Activated CD4-positive, alpha-beta T cell treated with anti-CD3 and anti-CD28 coated beads for 48 hours (primary cell): Measurements from ENCODE around the gene WDR59.
"Not testable (repeated sequence)": the region's sequence is repeated elsewhere in the genome, so short reads cannot be mapped to it uniquely, and the experiment has no call there.

Experiments
- DNase-seq: peaks from one replicate; pipeline ENCODE4 v3.0.0-alpha.2; 2020

Gene WDR59, protein sequence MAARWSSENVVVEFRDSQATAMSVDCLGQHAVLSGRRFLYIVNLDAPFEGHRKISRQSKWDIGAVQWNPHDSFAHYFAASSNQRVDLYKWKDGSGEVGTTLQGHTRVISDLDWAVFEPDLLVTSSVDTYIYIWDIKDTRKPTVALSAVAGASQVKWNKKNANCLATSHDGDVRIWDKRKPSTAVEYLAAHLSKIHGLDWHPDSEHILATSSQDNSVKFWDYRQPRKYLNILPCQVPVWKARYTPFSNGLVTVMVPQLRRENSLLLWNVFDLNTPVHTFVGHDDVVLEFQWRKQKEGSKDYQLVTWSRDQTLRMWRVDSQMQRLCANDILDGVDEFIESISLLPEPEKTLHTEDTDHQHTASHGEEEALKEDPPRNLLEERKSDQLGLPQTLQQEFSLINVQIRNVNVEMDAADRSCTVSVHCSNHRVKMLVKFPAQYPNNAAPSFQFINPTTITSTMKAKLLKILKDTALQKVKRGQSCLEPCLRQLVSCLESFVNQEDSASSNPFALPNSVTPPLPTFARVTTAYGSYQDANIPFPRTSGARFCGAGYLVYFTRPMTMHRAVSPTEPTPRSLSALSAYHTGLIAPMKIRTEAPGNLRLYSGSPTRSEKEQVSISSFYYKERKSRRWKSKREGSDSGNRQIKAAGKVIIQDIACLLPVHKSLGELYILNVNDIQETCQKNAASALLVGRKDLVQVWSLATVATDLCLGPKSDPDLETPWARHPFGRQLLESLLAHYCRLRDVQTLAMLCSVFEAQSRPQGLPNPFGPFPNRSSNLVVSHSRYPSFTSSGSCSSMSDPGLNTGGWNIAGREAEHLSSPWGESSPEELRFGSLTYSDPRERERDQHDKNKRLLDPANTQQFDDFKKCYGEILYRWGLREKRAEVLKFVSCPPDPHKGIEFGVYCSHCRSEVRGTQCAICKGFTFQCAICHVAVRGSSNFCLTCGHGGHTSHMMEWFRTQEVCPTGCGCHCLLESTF

DNA sequence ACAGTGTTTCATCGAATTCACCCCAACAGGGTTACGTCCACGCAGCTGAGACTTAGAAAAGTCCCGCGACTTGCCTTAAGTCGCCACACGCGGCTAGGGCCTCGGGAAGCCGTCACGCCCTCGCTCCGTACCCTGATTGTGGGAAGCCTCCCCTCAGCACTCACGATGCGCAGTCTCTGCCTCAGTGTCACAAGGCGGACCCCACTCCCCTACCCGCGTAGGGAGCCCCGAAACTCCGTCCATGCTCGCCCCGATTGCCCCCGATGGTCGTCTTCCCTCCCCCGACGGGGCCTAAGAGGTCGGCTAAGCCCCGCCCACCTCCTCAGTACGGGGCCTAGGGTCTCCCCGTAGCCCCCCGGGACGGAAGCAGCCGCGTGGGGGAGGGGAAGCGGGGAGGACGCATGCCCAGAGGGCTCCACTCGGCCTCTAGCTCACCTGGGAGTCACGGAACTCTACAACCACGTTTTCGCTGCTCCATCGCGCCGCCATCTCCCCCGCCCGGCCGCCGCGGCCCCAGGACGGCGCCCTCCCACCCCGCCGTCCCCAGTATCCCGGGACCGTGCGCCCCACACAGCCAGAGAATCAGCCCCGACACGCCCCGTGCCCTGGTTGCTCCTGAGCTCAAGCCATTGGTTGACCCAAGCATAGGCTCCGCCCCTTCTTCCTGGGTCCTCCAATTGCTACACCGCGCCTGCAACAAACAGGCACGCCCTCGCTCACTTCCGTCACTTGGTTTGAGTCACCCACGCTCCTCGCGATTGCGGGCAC lies at the start of gene WDR59:
Gene WDR59, minus strand, starts transcription at position 595 of the 768 bp plus-strand sequence. Its CDS starts 106 bp downstream, at position 489.
- DNase-seq, result peak; percentile 99

DNA sequence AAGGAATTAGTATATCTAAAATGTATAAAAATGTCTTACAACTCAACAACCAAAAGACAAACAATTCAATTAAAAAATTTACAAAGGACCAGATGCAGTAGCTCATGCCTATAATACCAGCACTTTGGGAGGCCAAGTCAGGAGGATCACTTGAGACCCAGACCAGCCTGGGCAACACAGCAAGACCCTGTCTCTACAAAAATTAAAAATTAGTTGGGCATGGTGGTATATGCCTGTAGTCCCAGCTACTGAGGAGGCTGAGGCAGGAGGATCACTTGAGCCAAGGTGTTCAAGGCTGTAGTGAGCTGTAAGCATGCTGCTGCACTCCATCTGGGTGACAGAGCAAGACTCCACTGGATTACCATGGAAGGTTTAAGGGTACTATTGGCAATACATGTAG lies 47.7 kb upstream of the WDR59 start:
- no peak for DNase-seq

DNA sequence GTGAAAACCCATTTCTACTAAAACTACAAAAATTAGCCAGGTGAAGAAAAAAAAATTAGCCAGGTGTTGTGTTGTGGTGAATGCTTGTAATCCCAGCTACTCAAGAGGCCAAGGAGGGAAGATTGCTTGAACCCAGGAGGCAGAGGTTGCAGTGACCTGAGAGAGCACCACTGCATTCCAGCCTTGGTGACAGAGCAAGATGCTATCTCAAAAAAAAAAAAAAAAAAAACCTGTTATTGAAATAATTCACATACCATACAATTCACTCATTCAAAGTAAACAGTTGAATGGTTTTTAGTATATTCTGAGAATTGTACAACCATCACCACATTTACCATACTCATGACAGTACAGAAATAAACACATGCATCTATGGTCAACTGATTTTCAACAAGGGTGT lies 44.9 kb upstream of the WDR59 start:
- DNase-seq, result no peak

DNA sequence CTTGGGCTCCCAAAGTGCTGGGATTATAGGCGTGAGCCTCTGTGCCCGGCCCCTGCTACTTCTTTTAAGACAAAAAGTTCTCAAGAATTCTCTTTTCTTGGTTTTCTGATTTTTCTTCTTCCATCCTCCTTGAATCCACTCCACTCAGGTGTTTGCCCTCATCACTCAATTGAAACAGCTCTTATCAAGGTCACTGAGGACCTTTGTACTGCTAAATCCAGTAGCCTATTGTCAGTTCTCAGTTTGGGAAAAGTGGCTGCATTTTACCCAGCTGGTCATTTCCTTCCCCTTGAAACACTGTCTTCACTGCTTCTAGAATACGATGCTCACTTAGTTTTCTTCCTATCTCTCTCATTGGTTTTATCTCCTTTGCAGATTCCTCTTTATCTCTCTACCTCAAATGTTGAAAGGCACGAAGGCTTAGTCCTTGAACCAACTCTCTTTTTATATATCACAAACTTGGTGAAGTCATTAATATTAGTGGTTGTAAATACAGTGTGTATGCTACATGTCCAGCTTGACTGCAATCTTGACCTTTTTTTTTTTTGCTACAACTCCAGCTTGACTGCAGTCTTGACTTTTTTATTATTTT lies 43.7 kb upstream of the WDR59 start:
- no peak for DNase-seq

DNA sequence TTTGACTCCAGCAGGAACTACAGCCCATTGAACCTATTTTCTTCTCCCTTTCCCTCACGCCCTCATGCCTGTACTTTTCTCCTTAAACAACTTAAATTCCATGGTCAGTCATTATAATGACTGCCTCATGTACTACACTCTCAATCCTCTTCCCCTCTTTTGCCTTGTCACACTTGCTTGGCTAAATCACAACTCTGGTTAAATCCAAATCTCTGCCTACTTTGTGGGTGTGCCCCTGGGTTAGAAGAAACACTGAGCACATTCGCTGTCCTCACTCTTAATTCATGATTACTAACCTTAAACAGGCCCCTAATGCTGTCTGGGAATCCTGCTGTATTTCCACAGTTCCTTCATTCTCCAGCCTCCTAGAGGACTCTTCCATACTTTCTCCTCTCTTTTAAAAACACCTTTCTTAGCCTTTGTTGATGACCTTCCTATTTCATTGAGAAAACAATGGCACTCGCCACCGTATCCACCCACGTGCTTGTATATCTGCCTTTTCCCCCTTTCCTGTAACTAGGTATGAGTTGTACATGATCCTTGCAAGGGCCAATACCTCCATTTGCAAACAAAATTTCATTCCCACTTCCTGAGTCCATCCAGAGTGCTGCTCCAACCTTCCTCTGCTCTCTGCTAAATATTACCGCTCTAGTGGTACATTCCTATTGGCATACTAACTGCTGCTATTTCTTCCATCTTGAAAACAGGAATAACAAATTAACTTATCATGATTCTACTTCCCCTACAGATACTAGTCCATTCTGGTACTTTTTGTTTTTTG lies 42.8 kb upstream of the WDR59 start:
- no peak for DNase-seq

DNA sequence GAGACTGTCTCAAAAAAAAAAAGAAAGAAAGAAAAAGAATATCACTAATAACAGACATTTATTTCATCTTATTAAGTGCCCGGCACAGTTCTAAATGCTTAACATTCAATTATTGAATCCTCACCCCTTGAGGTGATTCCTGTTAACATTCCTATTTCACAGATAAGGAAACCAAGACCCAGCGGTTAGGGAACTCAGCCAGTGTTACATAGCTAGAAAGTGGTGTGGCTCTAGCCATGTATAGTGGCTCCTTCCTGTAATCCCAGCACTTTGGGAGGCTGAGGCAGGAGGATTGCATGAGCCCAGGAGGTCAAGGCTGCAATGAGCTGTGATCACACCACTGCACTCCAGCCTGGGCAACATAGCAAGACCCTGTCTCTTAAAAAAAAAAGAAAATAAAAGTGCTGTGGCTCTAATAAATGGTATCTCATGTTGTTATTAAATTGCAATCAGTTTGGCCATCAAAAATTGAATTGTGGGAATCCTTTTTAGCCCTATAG lies 42.0 kb upstream of the WDR59 start:
- no peak for DNase-seq

DNA sequence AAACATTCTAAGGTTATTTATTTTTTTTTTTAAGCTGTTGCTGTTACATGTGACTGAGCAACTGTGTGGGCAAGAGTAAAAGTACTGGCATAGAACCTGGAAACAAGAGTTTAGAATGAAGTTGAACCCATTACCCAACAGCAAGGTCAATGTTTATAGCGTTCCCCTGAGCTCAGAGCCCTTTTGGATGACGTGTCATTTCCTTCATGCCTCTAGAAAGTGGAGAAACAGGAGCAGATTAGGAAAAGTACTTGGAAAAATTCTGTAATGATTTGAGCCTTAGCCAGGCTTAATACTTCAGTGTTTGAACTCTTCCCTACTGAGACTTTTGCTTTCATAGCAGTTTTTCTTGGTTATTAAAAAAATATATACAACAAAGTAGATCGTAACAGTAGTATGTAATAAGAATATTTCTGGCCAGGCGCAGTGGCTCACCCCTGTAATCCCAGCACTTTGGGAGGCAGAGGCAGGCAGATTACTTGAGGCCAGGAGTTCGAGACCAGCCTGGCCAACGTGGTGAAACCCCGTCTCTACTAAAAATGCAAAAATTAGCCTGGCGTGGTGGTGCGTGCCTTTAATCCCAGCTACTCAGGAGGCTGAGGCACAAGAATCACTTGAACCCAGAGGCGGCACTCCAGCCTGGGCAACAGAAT lies 41.4 kb upstream of the WDR59 start:
- DNase-seq, result not testable (repeated sequence)

DNA sequence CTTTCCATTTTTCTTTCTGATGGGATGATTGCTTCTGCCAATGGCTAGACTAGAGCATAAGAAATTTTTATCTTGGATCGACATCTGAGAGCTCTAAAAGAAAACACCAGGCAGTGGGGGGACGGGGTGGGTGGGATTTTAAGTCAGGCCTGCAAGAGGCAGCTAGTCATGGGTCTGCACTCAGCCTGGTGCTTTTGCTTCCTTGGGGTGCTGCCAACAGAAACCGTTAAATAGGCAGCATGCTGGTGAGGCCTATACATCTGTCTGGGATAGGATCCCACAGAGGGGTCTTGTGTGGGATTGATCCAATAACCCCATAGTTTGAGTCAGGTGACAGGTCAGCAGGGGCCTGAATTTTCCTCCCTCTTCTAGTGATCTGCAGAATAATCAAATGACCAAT lies 40.8 kb upstream of the WDR59 start:
- DNase-seq, result no peak

DNA sequence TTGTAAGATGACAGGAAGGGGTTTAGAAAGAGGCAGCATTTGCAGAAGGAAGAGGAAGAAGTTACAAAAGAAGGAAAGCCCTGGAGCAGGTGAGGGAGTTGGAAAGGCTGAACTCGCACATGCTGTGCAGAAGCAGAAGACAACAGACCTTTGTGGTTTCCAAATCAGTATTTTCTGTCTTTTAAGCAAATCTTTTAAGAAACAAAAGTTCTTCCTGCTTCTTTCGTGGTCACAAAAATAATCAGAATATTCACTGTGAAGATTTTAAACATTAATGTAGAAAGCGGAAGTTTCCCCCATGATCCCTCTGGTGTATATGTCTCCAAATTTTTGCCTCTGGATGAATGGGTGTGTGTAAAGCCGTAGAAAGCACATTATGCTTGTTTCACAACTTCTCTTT lies 39.7 kb upstream of the WDR59 start:
- no peak for DNase-seq

DNA sequence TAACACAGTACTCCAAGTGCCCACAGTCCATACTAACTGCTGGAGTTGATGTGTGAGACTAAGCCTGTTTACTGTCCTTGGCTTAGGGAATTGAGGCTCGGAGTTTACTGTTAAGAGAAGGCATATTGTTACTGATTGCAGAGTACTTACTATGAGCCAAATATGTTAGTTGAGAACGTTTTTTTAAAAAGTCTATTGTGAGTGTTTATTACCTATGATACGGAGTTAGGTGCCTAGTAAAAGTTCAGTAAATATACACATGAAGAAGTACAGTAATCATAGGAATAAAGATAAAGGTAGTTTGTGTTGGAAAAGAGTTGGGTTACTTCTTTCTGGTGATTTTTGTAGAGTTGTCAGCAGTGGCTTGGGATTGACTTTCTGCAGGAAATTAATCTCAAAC lies 39.3 kb upstream of the WDR59 start:
- no peak for DNase-seq

DNA sequence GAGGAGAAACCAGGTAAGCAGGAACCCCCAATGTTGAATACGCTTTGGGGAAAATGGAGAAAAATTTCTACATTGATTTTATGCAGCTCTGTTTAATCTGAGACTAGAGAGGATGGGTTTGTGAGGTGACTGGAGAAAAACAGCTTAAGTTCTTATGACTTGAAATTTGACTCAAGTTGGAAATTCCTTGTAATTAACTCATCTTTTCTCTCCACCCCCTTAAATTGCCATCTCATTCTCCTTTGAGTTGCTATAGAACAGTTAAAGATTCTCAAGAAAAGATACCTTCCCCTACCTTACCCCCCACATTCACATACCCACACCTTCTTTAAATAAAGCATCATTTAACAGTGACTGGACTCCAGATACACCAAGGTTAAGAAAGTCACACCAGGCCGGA lies 38.1 kb upstream of the WDR59 start:
- no peak for DNase-seq

DNA sequence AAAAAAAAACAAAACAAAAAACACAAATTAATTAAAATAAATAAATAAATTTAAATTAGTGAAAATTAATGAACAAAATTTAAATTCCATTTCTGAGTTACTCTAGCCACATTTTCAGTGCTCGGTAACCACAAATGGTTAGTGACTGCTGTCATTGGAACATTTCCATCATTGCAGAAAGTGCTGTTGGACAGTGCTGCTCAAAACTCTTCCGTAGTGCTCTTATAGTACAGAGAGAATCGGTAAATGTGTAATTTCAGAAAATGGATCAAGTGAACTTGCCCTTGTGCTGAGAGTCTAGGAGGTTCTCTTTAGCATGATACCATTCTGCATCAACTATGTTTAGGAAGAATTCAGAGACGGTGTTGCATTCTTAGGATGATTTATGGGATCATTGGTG lies 37.6 kb upstream of the WDR59 start:
- DNase-seq, result no peak

DNA sequence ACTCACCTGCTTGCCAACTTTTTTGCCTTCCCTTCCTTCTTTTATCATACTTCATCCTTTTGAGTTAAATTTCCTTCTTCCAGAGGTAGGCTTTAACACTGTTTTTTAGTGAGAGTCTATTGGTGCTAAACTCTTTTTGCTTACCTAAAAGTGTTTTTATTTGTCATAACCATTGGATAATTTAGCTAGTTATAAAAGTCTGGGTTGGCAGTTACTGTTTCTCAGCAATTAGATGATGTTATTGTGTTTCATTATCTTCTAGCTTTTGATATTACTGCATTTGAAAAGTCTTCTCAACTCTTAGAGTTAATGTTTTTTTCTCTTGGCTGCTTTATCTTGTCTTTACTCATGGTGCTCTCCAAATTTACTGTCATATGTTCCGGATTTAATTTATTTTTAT lies 36.5 kb upstream of the WDR59 start:
- no peak for DNase-seq

DNA sequence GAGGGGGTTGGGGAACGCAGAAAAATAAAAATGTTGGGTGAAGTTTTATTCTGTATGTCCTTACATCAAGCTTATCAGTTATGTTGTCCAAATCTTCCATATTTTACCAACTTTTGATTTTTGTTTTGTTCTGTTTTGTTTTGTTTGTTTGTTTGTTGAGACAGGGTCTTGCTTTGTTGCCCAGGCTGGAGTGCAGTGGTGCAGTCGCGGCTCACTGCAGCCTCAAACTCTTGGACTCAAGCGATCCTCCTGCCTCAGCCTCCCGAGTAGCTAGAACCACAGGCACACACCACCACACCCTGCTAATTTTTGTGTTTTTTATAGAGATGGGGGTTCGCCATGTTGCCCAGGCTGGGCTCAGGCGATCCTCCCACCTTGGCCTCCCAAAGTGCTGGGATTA lies 34.7 kb upstream of the WDR59 start:
- no peak for DNase-seq

DNA sequence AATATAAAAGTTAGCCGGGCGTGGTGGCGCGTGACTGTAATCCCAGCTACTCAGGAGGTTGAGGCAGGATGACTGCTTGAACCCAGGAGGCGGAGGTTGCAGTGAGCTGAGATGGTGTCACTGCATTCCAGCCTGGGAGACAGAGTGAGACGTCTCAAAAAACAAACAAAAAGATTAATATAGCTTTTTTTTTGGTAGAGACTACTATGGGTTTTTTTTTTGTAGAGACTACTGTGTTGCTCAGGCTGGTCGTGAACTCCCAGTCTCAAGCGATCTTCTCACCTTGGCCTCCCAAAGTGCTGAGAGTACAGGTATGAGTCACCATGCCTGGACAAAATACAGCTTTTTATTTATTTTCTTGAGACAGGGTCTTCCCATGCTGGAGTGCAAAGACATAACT lies 34.1 kb upstream of the WDR59 start:
- no peak for DNase-seq

DNA sequence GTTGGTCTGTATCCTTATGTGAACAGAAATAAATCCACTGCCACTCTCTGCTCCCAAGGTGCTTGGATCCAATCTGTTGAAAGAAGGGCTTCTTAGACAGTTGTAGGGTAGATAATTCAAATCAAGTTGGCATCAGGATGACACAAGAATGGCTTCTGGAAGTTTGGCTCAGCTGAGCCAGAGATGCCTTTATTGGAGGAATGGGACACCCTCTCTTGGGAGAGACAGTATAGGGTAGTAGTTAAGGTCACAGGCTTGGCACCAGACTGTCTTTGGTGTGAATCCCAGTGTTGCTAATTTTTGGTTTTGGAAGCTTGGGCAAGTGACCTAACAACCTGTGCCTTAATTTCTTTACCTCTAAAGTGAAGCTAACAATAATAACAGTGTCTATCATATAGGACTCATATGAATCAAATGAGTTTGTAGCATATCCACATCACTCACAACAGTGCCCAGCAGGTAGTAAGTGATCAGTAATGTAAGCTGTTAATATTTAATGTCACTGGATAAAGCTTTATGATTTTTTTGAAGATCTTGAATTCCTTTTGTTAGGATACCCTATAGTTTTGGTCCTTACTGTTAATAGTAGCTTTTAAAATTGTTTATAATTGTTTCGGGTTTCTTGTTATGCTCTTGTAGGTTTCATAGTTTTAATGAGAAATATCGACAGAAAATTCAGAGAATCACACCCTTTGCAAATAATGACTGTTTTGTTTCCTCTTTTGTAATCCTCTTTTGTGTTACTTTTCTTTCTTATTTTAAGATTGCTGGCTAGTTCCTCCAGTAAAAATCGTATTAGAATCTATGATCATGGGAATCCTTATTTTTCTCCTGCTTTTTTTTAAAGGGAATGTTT lies 33.0 kb upstream of the WDR59 start:
- no peak for DNase-seq

DNA sequence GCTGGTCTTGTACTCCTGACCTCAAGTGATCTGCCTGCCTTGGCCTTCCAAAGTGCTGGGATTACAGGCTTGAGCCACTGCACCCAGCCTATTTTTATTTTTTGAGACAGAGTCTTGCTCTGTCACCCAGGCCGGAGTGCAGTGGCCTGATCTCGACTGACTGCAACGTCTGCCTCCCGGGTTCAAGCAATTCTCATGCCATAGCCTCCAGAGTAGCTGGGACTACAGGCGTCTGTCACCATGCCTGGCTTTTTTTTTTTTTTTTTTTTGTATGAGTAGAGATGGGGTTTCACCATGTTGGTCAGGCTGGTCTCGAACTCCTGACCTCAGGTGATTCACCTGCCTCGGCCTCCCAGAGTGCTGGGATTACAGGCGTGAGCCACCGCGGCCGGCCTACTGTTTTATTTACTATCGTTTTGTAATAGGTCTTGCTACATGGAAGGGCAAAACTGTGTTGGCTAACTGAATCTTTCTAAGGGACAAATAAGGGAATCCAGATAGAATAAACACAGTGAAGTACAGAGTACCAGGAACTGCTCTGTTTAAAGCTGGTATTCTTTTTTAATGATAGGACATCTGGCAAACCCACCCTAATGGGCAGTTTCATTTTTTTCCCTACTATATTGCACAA lies 31.6 kb upstream of the WDR59 start:
- DNase-seq, result not testable (repeated sequence)

DNA sequence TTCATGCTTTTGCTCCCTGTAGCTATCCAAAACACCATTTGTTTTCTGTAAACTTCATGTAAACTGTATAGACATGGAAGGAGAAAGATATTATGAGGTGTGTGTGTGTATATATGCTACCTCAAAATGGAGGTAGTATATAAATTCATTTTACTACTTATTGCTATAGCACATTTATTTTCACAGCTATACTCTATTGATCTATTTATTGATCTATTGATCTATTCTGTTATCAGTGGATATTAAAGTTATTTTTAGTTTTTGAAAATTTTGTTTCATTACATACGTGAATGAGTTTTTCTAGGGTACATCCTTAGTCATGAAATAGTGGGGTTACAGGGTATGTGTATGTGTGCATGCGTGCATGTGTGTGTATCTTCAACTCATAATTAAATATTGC lies 29.4 kb upstream of the WDR59 start:
- DNase-seq, result no peak

DNA sequence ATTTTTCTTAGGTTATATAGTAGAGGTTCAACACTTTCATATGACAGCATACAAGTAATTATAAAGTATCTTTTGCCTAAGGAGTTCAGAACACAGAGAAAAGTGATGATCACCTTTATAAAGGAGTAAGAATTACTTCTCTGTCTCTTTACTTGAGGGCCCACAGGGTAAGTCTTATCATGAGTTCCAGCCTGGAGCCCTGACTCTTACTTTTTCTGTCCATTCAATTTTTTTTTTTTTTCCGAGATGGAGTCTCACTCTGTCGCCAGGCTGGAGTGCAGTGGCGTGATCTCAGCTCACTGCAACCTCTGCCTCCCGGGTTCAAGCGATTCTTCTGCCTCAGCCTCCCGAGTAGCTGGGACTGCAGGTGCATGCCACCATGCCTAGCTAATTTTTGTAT lies 28.2 kb upstream of the WDR59 start:
- DNase-seq, result not testable (repeated sequence)
